Thoracic aorta (tissue), 2 donors: ENCODE data around the gene CHST3. TPM values are rescaled to one million over a fixed set of nuclear protein-coding genes. Genes with fewer than 3 reads are reported as not detected.
"Not testable (repeated sequence)": the region's sequence is repeated elsewhere in the genome, so short reads cannot be mapped to it uniquely, and the experiment has no call there.

Experiments
- ATAC-seq: fragments of 150-250 bp; one replicate; pipeline ENCODE4 v1.8.0; 2017; ENCODE audit warnings: low read depth; ENCODE audit not compliant: insufficient number of reproducible peaks, low FRiP score
- DNase-seq: peaks from one replicate; pipeline ENCODE4 v3.0.0-alpha.2; 2020; ENCODE audit warnings: low spot score
- H3K27ac ChIP-seq, 2 donors: fragments of 200-600 bp; sonication (generic); 1 replicate in 1 of 2; 2 replicates in 1 of 2; pipeline ENCODE4 v1.5.1; 2016; ENCODE audit warnings: mild to moderate bottlenecking in 2 of 2, moderate library complexity in 2 of 2
- H3K27me3 ChIP-seq: fragments of 200-600 bp; sonication (generic); replicated peaks from 2 replicates; pipeline ENCODE4 v1.6.0; 2016; ENCODE audit warnings: mild to moderate bottlenecking; ENCODE audit not compliant: insufficient read depth
- H3K36me3 ChIP-seq: fragments of 200-600 bp; sonication (generic); one replicate; pipeline ENCODE4 v1.5.1; 2016
- H3K4me1 ChIP-seq, 2 donors: fragments of 200-600 bp; sonication (generic); 1 replicate in 1 of 2; 2 replicates in 1 of 2; pipeline versions ENCODE4 v1.5.1 to v1.6.0; 2016; ENCODE audit warnings: low read depth in 2 of 2, mild to moderate bottlenecking in 1 of 2; ENCODE audit not compliant: control insufficient read depth in 1 of 2
- H3K4me3 ChIP-seq: fragments of 200-600 bp; sonication (generic); 2 replicates; pipeline ENCODE4 v1.5.1; 2016; ENCODE audit warnings: mild to moderate bottlenecking
- H3K9me3 ChIP-seq: fragments of 200-600 bp; sonication (generic); 2 replicates; pipeline ENCODE4 v1.5.1; 2016
- CTCF ChIP-seq: fragments of 200-600 bp; sonication (generic); IDR thresholded peaks from one replicate; pipeline ENCODE4 v1.5.1; 2019; ENCODE audit warnings: antibody characterized with exemption
- total RNA-seq, 2 donors: library from RNA; depleted of rRNA; stranded (reverse); fragments of >200 nt; gene quantifications; one replicate each; pipeline versions ENCODE4 v1.1.0 to v1.2.3, GENCODE V29; 2016

Gene CHST3
- total RNA-seq, 2 donors from 2014 or later: 54.4 to 80.6 TPM

DNA sequence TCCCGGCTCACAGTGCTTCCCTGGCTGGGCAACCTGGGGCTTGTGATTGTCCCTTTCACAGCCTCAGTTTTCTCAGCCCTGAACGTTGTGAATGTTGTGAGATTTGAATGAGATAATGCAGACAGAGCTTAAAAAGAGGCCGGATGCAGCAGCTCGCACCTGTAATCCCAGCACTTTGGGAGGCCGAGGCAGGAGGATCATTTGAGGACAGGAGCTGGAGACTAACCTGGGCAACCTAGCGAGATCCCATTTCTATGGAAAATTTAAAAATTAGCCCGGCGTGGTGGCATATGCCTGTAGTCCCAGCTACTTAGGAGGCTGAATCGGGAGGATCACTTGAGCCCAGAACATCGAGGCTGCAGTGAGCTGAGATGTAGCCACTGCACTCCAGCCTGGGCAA, 67.5 kb downstream of the CHST3 start:
- Histone ChIP-seq H3K36me3 (no peaks in the 10 kb centered on the region), H3K9me3 (no peaks in the 10 kb centered on the region), H3K27me3 (no peaks in the 10 kb centered on the region), H3K4me3 (no peak overlapping the region), H3K4me1 (no peaks in the 10 kb centered on the region), H3K27ac (no peak overlapping the region)
- no peak for DNase-seq
- ATAC-seq: no peak
- TF ChIP-seq CTCF: no peak

GRCh38 chr10:72032409-72033162, 68.4 kb downstream of the CHST3 start:
- not testable (repeated sequence) for DNase-seq, H3K36me3 ChIP-seq, H3K9me3 ChIP-seq, H3K4me3 ChIP-seq, ATAC-seq, H3K27ac ChIP-seq, H3K27me3 ChIP-seq, H3K4me1 ChIP-seq

- no peak for TF ChIP-seq CTCF
- Histone ChIP-seq H3K4me3 (no peak overlapping the region), H3K9me3 (no peaks in the 10 kb centered on the region), H3K27ac (no peak overlapping the region), H3K4me1 (peaks cover 0 to 16% of the 10 kb centered on the region in 2 donors), H3K27me3 (no peaks in the 10 kb centered on the region), H3K36me3 (no peaks in the 10 kb centered on the region)
- DNase-seq: no peak
- no peak for ATAC-seq
Observed at GRCh38 chr10:72034040-72034499, 69.9 kb downstream of the CHST3 start.

DNA sequence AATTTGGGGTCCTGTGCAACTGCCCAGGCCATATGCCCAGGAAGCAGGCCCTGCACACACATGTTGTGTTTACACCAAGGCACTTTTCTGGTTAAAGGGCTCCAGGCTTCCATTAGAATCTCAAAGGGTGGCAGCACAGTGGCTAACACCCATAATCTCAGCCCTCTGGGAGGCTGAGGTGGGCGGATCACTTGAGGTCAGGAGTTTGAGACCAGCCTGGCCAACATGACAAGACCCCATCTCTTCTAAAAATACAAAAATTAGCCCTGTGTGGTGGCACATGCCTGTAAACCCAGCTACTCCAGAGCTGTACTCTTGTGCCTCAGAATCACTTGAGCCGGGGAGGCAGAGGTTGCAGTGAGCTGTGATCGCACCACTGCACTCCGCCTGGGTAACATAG, 70.6 kb downstream of the CHST3 start:
- no peak for TF ChIP-seq CTCF
- peaks cover 0 to 21% of the 10 kb centered on the region in 2 donors for H3K4me1 ChIP-seq
- H3K36me3 ChIP-seq: no peaks in the 10 kb centered on the region
- ATAC-seq: no peak
- DNase-seq: no peak
- H3K4me3 ChIP-seq: no peak overlapping the region
- H3K9me3 ChIP-seq: no peaks in the 10 kb centered on the region
- no peak overlapping the region for H3K27ac ChIP-seq
- no peaks in the 10 kb centered on the region for H3K27me3 ChIP-seq

GRCh38 chr10:72035252-72035887, 71.2 kb downstream of the CHST3 start:
- no peak for TF ChIP-seq CTCF
- H3K27me3 ChIP-seq: no peaks in the 10 kb centered on the region
- DNase-seq (no peak), ATAC-seq (no peak)
- no peaks in the 10 kb centered on the region for H3K9me3 ChIP-seq
- H3K4me3 ChIP-seq: no peak overlapping the region
- H3K27ac ChIP-seq: no peak overlapping the region
- H3K4me1 ChIP-seq: peaks cover 0 to 21% of the 10 kb centered on the region in 2 donors
- H3K36me3 ChIP-seq: no peaks in the 10 kb centered on the region
